ENCODE measurements around the gene ADGRG1.

DNA sequence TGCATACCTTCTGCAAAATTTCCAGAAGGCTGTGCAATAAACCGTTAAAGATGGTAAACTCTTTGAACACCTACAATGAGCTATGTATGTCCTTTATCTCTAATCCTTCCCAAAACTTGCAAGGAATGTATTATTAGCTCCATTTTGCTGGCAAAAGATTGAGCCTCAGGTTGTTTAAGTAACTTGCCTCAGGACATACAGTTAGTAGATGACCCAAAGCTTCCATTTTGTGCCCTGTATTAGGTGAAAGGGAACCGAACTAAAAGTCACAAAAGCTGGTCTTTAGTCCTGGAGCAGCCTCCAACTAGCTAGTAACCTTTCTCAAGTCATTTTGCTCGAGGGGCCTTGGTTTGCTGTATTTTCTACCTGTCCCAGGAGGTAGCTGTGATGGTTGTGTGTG, 44.0 kb downstream of the ADGRG1 start:
- no peak for TF ChIP-seq POLR2A (IDR thresholded peaks at IDR 0.05)
- TF ChIP-seq, protein P1, sequence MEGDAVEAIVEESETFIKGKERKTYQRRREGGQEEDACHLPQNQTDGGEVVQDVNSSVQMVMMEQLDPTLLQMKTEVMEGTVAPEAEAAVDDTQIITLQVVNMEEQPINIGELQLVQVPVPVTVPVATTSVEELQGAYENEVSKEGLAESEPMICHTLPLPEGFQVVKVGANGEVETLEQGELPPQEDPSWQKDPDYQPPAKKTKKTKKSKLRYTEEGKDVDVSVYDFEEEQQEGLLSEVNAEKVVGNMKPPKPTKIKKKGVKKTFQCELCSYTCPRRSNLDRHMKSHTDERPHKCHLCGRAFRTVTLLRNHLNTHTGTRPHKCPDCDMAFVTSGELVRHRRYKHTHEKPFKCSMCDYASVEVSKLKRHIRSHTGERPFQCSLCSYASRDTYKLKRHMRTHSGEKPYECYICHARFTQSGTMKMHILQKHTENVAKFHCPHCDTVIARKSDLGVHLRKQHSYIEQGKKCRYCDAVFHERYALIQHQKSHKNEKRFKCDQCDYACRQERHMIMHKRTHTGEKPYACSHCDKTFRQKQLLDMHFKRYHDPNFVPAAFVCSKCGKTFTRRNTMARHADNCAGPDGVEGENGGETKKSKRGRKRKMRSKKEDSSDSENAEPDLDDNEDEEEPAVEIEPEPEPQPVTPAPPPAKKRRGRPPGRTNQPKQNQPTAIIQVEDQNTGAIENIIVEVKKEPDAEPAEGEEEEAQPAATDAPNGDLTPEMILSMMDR (IDR thresholded peaks at IDR 0.05), result no peak
